CD4-positive, alpha-beta T cell (primary cell): Measurements from ENCODE around the gene C6orf136. TPM values are rescaled to one million over a fixed set of nuclear protein-coding genes. Genes with fewer than 3 reads are reported as not detected.

Experiments used
- ATAC-seq: fragments of 200-7000 bp; cut with Tn5 transposase; one replicate; pipeline ENCODE4 v1.10.0; 2022; ENCODE audit warnings: mild to moderate bottlenecking; ENCODE audit not compliant: poor library complexity
- CTCF ChIA-PET: fragments of 350-600 bp; sonication (Branson Sonifier 250); formaldehyde crosslinking; loops from one replicate; lab custom pipeline; 2021; ENCODE audit warnings: antibody characterized with exemption, inconsistent platforms; lab: Charles Lee
- POLR2A ChIA-PET: fragments of 350-600 bp; sonication (Branson Sonifier 250); formaldehyde crosslinking; loops from one replicate; lab custom pipeline; 2021; ENCODE audit warnings: antibody characterized with exemption, inconsistent platforms; lab: Charles Lee
- DNase-seq, 14 experiments: peaks; one replicate each; pipeline ENCODE4 v3.0.0-alpha.2; 2013 to 2020; ENCODE audit warnings: mixed read lengths in 2 of 14
- H3K27ac ChIP-seq, 2 donors: one replicate each; pipeline versions ENCODE4 v1.5.1 to v1.7.0; 2013; ENCODE audit warnings: low read length in 2 of 2, low read depth in 1 of 2, mild to moderate bottlenecking in 1 of 2
- H3K27me3 ChIP-seq, 2 experiments: 1 replicate in 1 of 2; 2 replicates in 1 of 2; pipeline versions ENCODE4 v1.6.1 to v1.7.0; 2013; ENCODE audit warnings: low read length in 2 of 2, control low read depth in 1 of 2, mild to moderate bottlenecking in 1 of 2, moderate library complexity in 1 of 2; ENCODE audit not compliant: insufficient read depth in 2 of 2, control insufficient read depth in 1 of 2
- H3K36me3 ChIP-seq: one replicate; pipeline ENCODE4 v1.6.1; 2013; ENCODE audit warnings: low read length, control low read depth; ENCODE audit not compliant: insufficient read depth
- H3K4me1 ChIP-seq: one replicate; pipeline ENCODE4 v1.6.1; 2013; ENCODE audit warnings: low read length, control low read depth; ENCODE audit not compliant: insufficient read depth
- H3K4me3 ChIP-seq: one replicate; pipeline ENCODE4 v1.5.1; 2013; ENCODE audit warnings: mild to moderate bottlenecking, low read length, moderate library complexity
- H3K9me3 ChIP-seq, 2 experiments: 1 replicate in 1 of 2; 2 replicates in 1 of 2; pipeline versions ENCODE4 v1.6.1 to v1.7.0; 2013; ENCODE audit warnings: low read length in 2 of 2, mild to moderate bottlenecking in 2 of 2, control low read depth in 1 of 2, moderate library complexity in 1 of 2; ENCODE audit not compliant: control insufficient read depth in 1 of 2, insufficient read depth in 1 of 2
- H3K27ac Mint-ChIP-seq: one replicate; pipeline ENCODE4 v1.8.0; 2020; ENCODE audit warnings: mixed read lengths
- H3K27me3 Mint-ChIP-seq: one replicate; pipeline ENCODE4 v1.8.0; 2021; ENCODE audit warnings: mixed read lengths
- H3K36me3 Mint-ChIP-seq: one replicate; pipeline ENCODE4 v1.8.0; 2021; ENCODE audit warnings: low read depth, mixed read lengths
- H3K4me1 Mint-ChIP-seq: one replicate; pipeline ENCODE4 v1.8.0; 2021; ENCODE audit warnings: low read depth, mixed read lengths
- H3K4me3 Mint-ChIP-seq: one replicate; pipeline ENCODE4 v1.8.0; 2020; ENCODE audit warnings: mild to moderate bottlenecking, mixed read lengths
- H3K9me3 Mint-ChIP-seq: one replicate; pipeline ENCODE4 v1.8.0; 2020; ENCODE audit warnings: mixed read lengths
- CTCF ChIP-seq: fragments of 200-600 bp; IDR thresholded peaks from one replicate; pipeline ENCODE4 v1.8.0; 2022; ENCODE audit warnings: antibody characterized with exemption, mild to moderate bottlenecking
- intact Hi-C, 2 experiments: fragments of 100-400 bp; cut with DNase I in 1 of 2; cut with micrococcal nuclease in 1 of 2; formaldehyde crosslinking; loops; one replicate each; pipeline versions ENCODE4 v1.15.1 to v1.9.0; 2023 to 2025; cut with DNase I, micrococcal nuclease
- total RNA-seq, 174 experiments: library from RNA in 2 of 174; stranded (reverse) in 2 of 174; gene quantifications; one replicate each; pipeline ENCODE4 v1.2.3 and lab custom pipeline; 2021 to 2026

The C6orf136 gene
- total RNA-seq, 2 experiments from 2014 or later = 20.3 to 21.7 TPM

- DNase-seq = no peak
- no peak for TF ChIP-seq CTCF
- POLR2A ChIA-PET = interaction anchor here (0.6 to 7.2 kb wide), 11 partner anchors 11 to 118 kb away, joined by 3 to 135 read pairs (median 4); partner anchors contain the start of genes MRPS18B and PPP1R10
- CTCF ChIA-PET = interaction anchor here (0.6 to 7.0 kb wide), 5 partner anchors 16 to 132 kb away, joined by 3 to 86 read pairs (median 4); no protein-coding TSS in a partner anchor
- H3K27me3 Mint-ChIP-seq = no peaks in the 10 kb centered on the region
- H3K36me3 Mint-ChIP-seq = peaks cover 60% of the 10 kb centered on the region
- no peak overlapping the region for H3K4me3 ChIP-seq
- H3K36me3 ChIP-seq = peaks cover 46% of the 10 kb centered on the region
- H3K4me1 Mint-ChIP-seq = peaks cover 32% of the 10 kb centered on the region
- H3K27me3 ChIP-seq = no peaks in the 10 kb centered on the region
- peaks cover 14% of the 10 kb centered on the region for H3K4me1 ChIP-seq
- no peak overlapping the region for H3K27ac ChIP-seq
- no peaks in the 10 kb centered on the region for H3K9me3 Mint-ChIP-seq
- no peak overlapping the region for H3K4me3 Mint-ChIP-seq
- no peak for ATAC-seq
- no peak overlapping the region for H3K27ac Mint-ChIP-seq
- H3K9me3 ChIP-seq = no peaks in the 10 kb centered on the region
- intact Hi-C loops = no loop called here
These were observed 47.9 kb upstream of the C6orf136 start for GRCh38 chr6:30598912-30599624.

GRCh38 chr6:30599625-30600324 is 47.2 kb upstream of the C6orf136 start:
- no peak overlapping the region for H3K27ac ChIP-seq
- no peak overlapping the region for H3K4me3 Mint-ChIP-seq
- ChIA-PET POLR2A (interaction anchor here (0.8 to 7.2 kb wide), 4 partner anchors 14 to 106 kb away, joined by 3 to 135 read pairs (median 6); partner anchors contain the start of gene PRR3), CTCF (interaction anchor here (0.6 to 3.7 kb wide), 5 partner anchors 15 to 146 kb away, joined by 3 to 42 read pairs (median 4); no protein-coding TSS in a partner anchor)
- H3K36me3 Mint-ChIP-seq = peaks cover 60% of the 10 kb centered on the region
- H3K4me1 Mint-ChIP-seq = peaks cover 35% of the 10 kb centered on the region
- H3K9me3 Mint-ChIP-seq = no peaks in the 10 kb centered on the region
- H3K4me3 ChIP-seq = no peak overlapping the region
- no peaks in the 10 kb centered on the region for H3K27me3 Mint-ChIP-seq
- DNase-seq = no peak
- no peak for ATAC-seq
- H3K27ac Mint-ChIP-seq = no peak overlapping the region
- no peaks in the 10 kb centered on the region for H3K9me3 ChIP-seq
- no peak for TF ChIP-seq CTCF
- peaks cover 46% of the 10 kb centered on the region for H3K36me3 ChIP-seq
- peaks cover 14% of the 10 kb centered on the region for H3K4me1 ChIP-seq
- intact Hi-C loops = no loop called here
- no peaks in the 10 kb centered on the region for H3K27me3 ChIP-seq

- H3K27ac ChIP-seq = peak overlapping the region; percentile 29 to 37
- H3K36me3 ChIP-seq = peaks cover 52% of the 10 kb centered on the region
- peaks cover 64% of the 10 kb centered on the region for H3K36me3 Mint-ChIP-seq
- no peaks in the 10 kb centered on the region for H3K27me3 ChIP-seq
- no peak overlapping the region for H3K4me3 Mint-ChIP-seq
- POLR2A ChIA-PET = interaction anchor here (0.8 to 7.2 kb wide), 8 partner anchors 9 to 106 kb away, joined by 3 to 135 read pairs (median 4); partner anchors contain the start of genes ABCF1 and PRR3
- peak overlapping the region; percentile 58 for H3K27ac Mint-ChIP-seq
- ATAC-seq = no peak
- CTCF ChIA-PET = interaction anchor here (1.0 to 1.6 kb wide), 5 partner anchors 56 to 147 kb away, joined by 3 to 5 read pairs (median 4); no protein-coding TSS in a partner anchor
- intact Hi-C loops = no loop called here
- H3K9me3 Mint-ChIP-seq = no peaks in the 10 kb centered on the region
- H3K27me3 Mint-ChIP-seq = no peaks in the 10 kb centered on the region
- peaks cover 14% of the 10 kb centered on the region for H3K4me1 ChIP-seq
- H3K4me3 ChIP-seq = no peak overlapping the region
- DNase-seq = no peak
- H3K9me3 ChIP-seq = no peaks in the 10 kb centered on the region
- TF ChIP-seq CTCF = no peak
- H3K4me1 Mint-ChIP-seq = peaks cover 35% of the 10 kb centered on the region
These were observed 46.4 kb upstream of the C6orf136 start for GRCh38 chr6:30600451-30600961.
